Endothelial cell of umbilical vein (primary cell): ENCODE data around the gene ATXN1L. TPM values are rescaled to one million over a fixed set of nuclear protein-coding genes. Genes with fewer than 3 reads are reported as not detected.
"Not testable (repeated sequence)": the region's sequence is repeated elsewhere in the genome, so short reads cannot be mapped to it uniquely, and the experiment has no call there.

ENCODE experiments used
- BruUV-seq: library from RNA; stranded (reverse); fragments of 400-500 nt; replicated peaks from 2 replicates; lab custom pipeline; 2021; lab: Mats Ljungman, UMichigan
- CTCF ChIA-PET: fragments of 300-600, 350-600 bp; sonication (Branson Sonifier 250); formaldehyde crosslinking; loops from one replicate; lab custom pipeline; 2021; ENCODE audit warnings: antibody characterized with exemption, inconsistent platforms; lab: Charles Lee
- POLR2A ChIA-PET: fragments of 300-600, 350-600 bp; sonication (Branson Sonifier 250); formaldehyde crosslinking; loops from one replicate; lab custom pipeline; 2021; ENCODE audit warnings: antibody characterized with exemption, inconsistent platforms; lab: Charles Lee
- DNase-seq: peaks from one replicate; pipeline ENCODE4 v3.0.0-alpha.2; 2011; ENCODE audit warnings: low read depth, low spot score
- FAIRE-seq: peaks from 2 replicates; lab custom pipeline; 2011; peaks lifted over from hg19 to GRCh38; lab: Jason Lieb, UNC
- H2AFZ ChIP-seq: 2 replicates; pipeline ENCODE4 v1.6.0; 2012; ENCODE audit warnings: low read depth, low read length, control low read depth, inconsistent platforms
- H3K27ac ChIP-seq: 2 replicates; pipeline ENCODE4 v1.5.1; 2011; ENCODE audit warnings: low read depth, mild to moderate bottlenecking, control low read depth, low read length, moderate library complexity; ENCODE audit not compliant: insufficient read depth
- H3K27me3 ChIP-seq, 2 experiments: 2 replicates each; pipeline versions ENCODE4 v1.6.0 to v1.6.1; 2011; ENCODE audit warnings: low read length in 2 of 2, mixed read lengths in 1 of 2; ENCODE audit not compliant: control insufficient read depth in 2 of 2, insufficient read depth in 2 of 2
- H3K36me3 ChIP-seq, 2 experiments: 2 replicates in 1 of 2; 3 replicates in 1 of 2; pipeline ENCODE4 v1.5.1; 2011; ENCODE audit warnings: low read length in 2 of 2, mild to moderate bottlenecking in 1 of 2, moderate library complexity in 1 of 2; ENCODE audit not compliant: control insufficient read depth in 2 of 2, insufficient read depth in 2 of 2; ENCODE audit errors: extremely low read depth in 1 of 2
- H3K4me1 ChIP-seq: 3 replicates; pipeline ENCODE4 v1.5.1; 2011; ENCODE audit warnings: mild to moderate bottlenecking, low read length; ENCODE audit not compliant: control insufficient read depth, insufficient read depth; ENCODE audit errors: extremely low read depth
- H3K4me2 ChIP-seq: 2 replicates; pipeline ENCODE4 v1.6.1; 2011; ENCODE audit warnings: low read length, control low read depth, mixed read lengths; ENCODE audit not compliant: insufficient read depth
- H3K4me3 ChIP-seq, 3 experiments: fragments of 200-600 bp in 1 of 3; sonication (generic), shearing (Covaris generic) in 1 of 3; replicated peaks in 1 of 3; 2 replicates each; pipeline ENCODE4 v1.5.1; 2011 to 2016; ENCODE audit warnings: control low read depth in 3 of 3, low read length in 3 of 3, mild to moderate bottlenecking in 2 of 3, inconsistent platforms in 1 of 3, low read depth in 1 of 3, moderate library complexity in 1 of 3; ENCODE audit not compliant: insufficient read depth in 1 of 3
- H3K79me2 ChIP-seq: 2 replicates; pipeline ENCODE4 v1.6.0; 2012; ENCODE audit warnings: low read length, inconsistent platforms; ENCODE audit not compliant: control insufficient read depth, insufficient read depth
- H3K9ac ChIP-seq: replicated peaks from 2 replicates; pipeline ENCODE3; 2011; ENCODE audit warnings: low read length, control low read depth; ENCODE audit not compliant: insufficient read depth; ENCODE audit errors: extremely low read depth
- H3K9me1 ChIP-seq: replicated peaks from 3 replicates; pipeline ENCODE4 v1.6.0; 2011; ENCODE audit warnings: mild to moderate bottlenecking, low read length; ENCODE audit not compliant: control insufficient read depth, insufficient read depth; ENCODE audit errors: extremely low read depth
- H3K9me3 ChIP-seq: replicated peaks from 2 replicates; pipeline ENCODE4 v1.5.1; 2012; ENCODE audit warnings: low read length, inconsistent platforms; ENCODE audit not compliant: control insufficient read depth, insufficient read depth
- H4K20me1 ChIP-seq: replicated peaks from 2 replicates; pipeline ENCODE3; 2011; ENCODE audit warnings: mild to moderate bottlenecking, low read length; ENCODE audit not compliant: control insufficient read depth, insufficient read depth; ENCODE audit errors: extremely low read depth
- CTCF ChIP-seq, 2 donors: IDR thresholded peaks; 1 replicate in 1 of 2; 2 replicates in 1 of 2; pipeline ENCODE4 v1.5.1; 2011; ENCODE audit warnings: low read length in 2 of 2, mild to moderate bottlenecking in 2 of 2, moderate library complexity in 2 of 2, control low read depth in 1 of 2, inconsistent platforms in 1 of 2, low read depth in 1 of 2; ENCODE audit not compliant: insufficient read depth in 1 of 2; ENCODE audit errors: extremely low read depth in 1 of 2
- EZH2 ChIP-seq: IDR thresholded peaks from 2 replicates; pipeline ENCODE4 v1.6.1; 2012; ENCODE audit warnings: borderline replicate concordance, low read depth, mild to moderate bottlenecking, moderate library complexity, low read length, inconsistent platforms; ENCODE audit not compliant: severe bottlenecking
- JUN ChIP-seq: IDR thresholded peaks from 2 replicates; pipeline ENCODE4 v1.6.1; 2011; ENCODE audit warnings: borderline replicate concordance, low read depth; ENCODE audit not compliant: insufficient read length, insufficient read depth
- MAX ChIP-seq: IDR thresholded peaks from 2 replicates; pipeline ENCODE4 v1.6.1; 2011; ENCODE audit not compliant: insufficient read depth, insufficient read length
- MYC ChIP-seq: IDR thresholded peaks from one replicate; pipeline ENCODE4 v1.6.1; 2011; ENCODE audit warnings: mild to moderate bottlenecking, low read depth, low read length
- POLR2AphosphoS5 ChIP-seq: IDR thresholded peaks from 2 replicates; pipeline ENCODE4 v1.6.1; 2012; ENCODE audit warnings: low read depth, mild to moderate bottlenecking, control low read depth, low read length, moderate library complexity; ENCODE audit not compliant: insufficient read depth
- dilution Hi-C: fragments of 300-500 bp; cut with MboI; formaldehyde crosslinking; loops from one replicate; pipeline ENCODE4 v1.15.0; 2019; ENCODE audit warnings: low sequenced_read_pairs; ENCODE audit not compliant: extremely low pct_ligation_motif_present
- intact Hi-C: fragments of 100-400 bp; cut with micrococcal nuclease; formaldehyde crosslinking; loops from one replicate; pipeline ENCODE4 v1.10.0; 2022
- polyA plus RNA-seq, 4 experiments: library from polyadenylated mRNA; depleted of rRNA in 3 of 4; stranded (reverse) in 3 of 4; unstranded in 1 of 4; fragments of >200 nt; gene quantifications; 2 replicates each; pipeline versions ENCODE4 v1.2.1 to v1.2.3, GENCODE V29; 2011 to 2012; ENCODE audit warnings: missing spikeins in 1 of 4
- total RNA-seq: library from RNA; stranded (reverse); gene quantifications from 2 replicates; pipeline ENCODE4 v1.2.3, GENCODE V29; 2021

Gene ATXN1L
- total and polyA plus RNA-seq, 2 donors (not counting 3 experiments of a cell fraction or from before 2014, with no cell fraction given): 15.6 to 23.9 TPM

- Histone ChIP-seq H3K27ac (no peak overlapping the region), H3K79me2 (no peaks in the 10 kb centered on the region), H2AFZ (no peak overlapping the region), H4K20me1 (no peaks in the 10 kb centered on the region), H3K27me3 (no peaks in the 10 kb centered on the region), H3K9ac (no peak overlapping the region), H3K36me3 (peaks cover 4 to 22% of the 10 kb centered on the region in 2 experiments), H3K4me3 (no peak overlapping the region), H3K4me2 (no peak overlapping the region), H3K9me3 (no peaks in the 10 kb centered on the region), H3K4me1 (no peaks in the 10 kb centered on the region), H3K9me1 (no peaks in the 10 kb centered on the region)
- no TSS peak for BruUV-seq
- DNase-seq (no peak), FAIRE-seq (no peak)
- POLR2A ChIA-PET: no interaction called here
- no peak for TF ChIP-seq EZH2
- TF ChIP-seq MAX: no peak
- TF ChIP-seq POLR2AphosphoS5: no peak
- no peak for TF ChIP-seq JUN
- intact Hi-C loops (no loop called here), dilution Hi-C loops (no loop called here)
- CTCF ChIA-PET: interaction anchor here (1.3 to 2.4 kb wide), 3 partner anchors 19 to 97 kb away, joined by 3 to 7 read pairs (median 4); no protein-coding TSS in a partner anchor
Measured at GRCh38 chr16:71863995-71864394, 18.2 kb downstream of the ATXN1L start.

GRCh38 chr16:71865173-71865863 lies 19.5 kb downstream of the ATXN1L start:
- no peak for FAIRE-seq
- DNase-seq: no peak
- no peaks in the 10 kb centered on the region for H3K9me1 ChIP-seq
- H3K79me2 ChIP-seq: no peaks in the 10 kb centered on the region
- intact Hi-C loops: no loop called here
- dilution Hi-C loops: no loop called here
- CTCF ChIA-PET: interaction anchor here (1.6 to 1.7 kb wide), 3 partner anchors 17 to 96 kb away, joined by 4 to 12 read pairs (median 12); no protein-coding TSS in a partner anchor
- H3K9me3 ChIP-seq: no peaks in the 10 kb centered on the region
- no peaks in the 10 kb centered on the region for H3K27me3 ChIP-seq
- no peak overlapping the region for H3K27ac ChIP-seq
- H3K9ac ChIP-seq: no peak overlapping the region
- BruUV-seq: no TSS peak
- no peaks in the 10 kb centered on the region for H4K20me1 ChIP-seq
- no peak overlapping the region for H2AFZ ChIP-seq
- H3K4me1 ChIP-seq: no peaks in the 10 kb centered on the region
- H3K4me2 ChIP-seq: no peak overlapping the region
- no peak overlapping the region for H3K4me3 ChIP-seq
- peaks cover 4 to 19% of the 10 kb centered on the region in 2 experiments for H3K36me3 ChIP-seq
- POLR2A ChIA-PET: no interaction called here
- TF ChIP-seq MYC (no peak), CTCF (IDR thresholded peaks at IDR 0.05; ENCODE audit: extremely low read depth in 1 of 2, insufficient read depth in 1 of 2, low read depth in 1 of 2, low read length in 2 of 2) (no peak)

- H3K9me1 ChIP-seq, H3K79me2 ChIP-seq, H3K4me1 ChIP-seq, H3K9ac ChIP-seq, H3K4me3 ChIP-seq, DNase-seq, H3K9me3 ChIP-seq, dilution Hi-C loops, BruUV-seq, H4K20me1 ChIP-seq, H2AFZ ChIP-seq, intact Hi-C loops, H3K27me3 ChIP-seq, POLR2A ChIA-PET, FAIRE-seq, H3K4me2 ChIP-seq, H3K27ac ChIP-seq: not testable (repeated sequence)
- CTCF ChIA-PET: interaction anchor here (1.1 to 1.6 kb wide), 3 partner anchors 9 to 16 kb away, joined by 4 to 12 read pairs (median 6); no protein-coding TSS in a partner anchor
- peaks cover 4 to 11% of the 10 kb centered on the region in 2 experiments for H3K36me3 ChIP-seq
Measured at GRCh38 chr16:71867175-71867574, 21.4 kb downstream of the ATXN1L start.
